Measurements from ENCODE around the gene ITGB5.
A peak's percentile ranks its signal among the peaks of the same experiment; 100 is the strongest.

ITGB5 gene

GRCh38 chr3:124887932-124888298 lies 750 bp upstream of the ITGB5 start:
- TF ChIP-seq FOXM1 (IDR thresholded peaks at IDR 0.05; ENCODE audit: borderline replicate concordance, low read depth), result no peak
- no peak for TF ChIP-seq EGR1 (IDR thresholded peaks at IDR 0.05)
- TF ChIP-seq EP300 (IDR thresholded peaks at IDR 0.05; ENCODE audit: borderline replicate concordance), result no peak
- TF ChIP-seq CEBPB (IDR thresholded peaks at IDR 0.05), result no peak
- no peak for TF ChIP-seq USF1 (IDR thresholded peaks at IDR 0.05)
- TF ChIP-seq ZBTB7A (IDR thresholded peaks at IDR 0.05; ENCODE audit: low read depth), result no peak
- no peak for TF ChIP-seq TCF12 (IDR thresholded peaks at IDR 0.05; ENCODE audit: low read depth)
- TF ChIP-seq TAF1 (IDR thresholded peaks at IDR 0.05; ENCODE audit: low read depth), result no peak
- TF ChIP-seq CREB1 (IDR thresholded peaks at IDR 0.05; ENCODE audit: low read depth), result no peak
- no peak for TF ChIP-seq REST (IDR thresholded peaks at IDR 0.05; ENCODE audit: low read depth)
- TF ChIP-seq TEAD4 (IDR thresholded peaks at IDR 0.05), result no peak

GRCh38 chr3:124886168-124887056 lies 753 bp downstream of the ITGB5 start:
- no peak for TF ChIP-seq EGR1 (IDR thresholded peaks at IDR 0.05)
- TF ChIP-seq TAF1 (IDR thresholded peaks at IDR 0.05; ENCODE audit: low read depth), result peak; percentile 24; the same call in 1 of the 2 replicates
- peak; percentile 21; the same call in 1 of the 2 replicates for TF ChIP-seq ZBTB7A (IDR thresholded peaks at IDR 0.05; ENCODE audit: low read depth)

GRCh38 chr3:124885466-124886167 lies 1.5 kb downstream of the ITGB5 start:
- no peak for TF ChIP-seq USF1 (IDR thresholded peaks at IDR 0.05)
- no peak for TF ChIP-seq FOXM1 (IDR thresholded peaks at IDR 0.05; ENCODE audit: borderline replicate concordance, low read depth)
- TF ChIP-seq CEBPB (IDR thresholded peaks at IDR 0.05), result no peak
- TF ChIP-seq TCF12 (IDR thresholded peaks at IDR 0.05; ENCODE audit: low read depth), result no peak
- TF ChIP-seq REST (IDR thresholded peaks at IDR 0.05; ENCODE audit: low read depth), result no peak
- TF ChIP-seq YY1 (IDR thresholded peaks at IDR 0.05; ENCODE audit: low read depth), result no peak
- no peak for TF ChIP-seq NFIC (IDR thresholded peaks at IDR 0.05)
- no peak for TF ChIP-seq CREB1 (IDR thresholded peaks at IDR 0.05; ENCODE audit: low read depth)
- TF ChIP-seq EGR1 (IDR thresholded peaks at IDR 0.05), result no peak

DNA sequence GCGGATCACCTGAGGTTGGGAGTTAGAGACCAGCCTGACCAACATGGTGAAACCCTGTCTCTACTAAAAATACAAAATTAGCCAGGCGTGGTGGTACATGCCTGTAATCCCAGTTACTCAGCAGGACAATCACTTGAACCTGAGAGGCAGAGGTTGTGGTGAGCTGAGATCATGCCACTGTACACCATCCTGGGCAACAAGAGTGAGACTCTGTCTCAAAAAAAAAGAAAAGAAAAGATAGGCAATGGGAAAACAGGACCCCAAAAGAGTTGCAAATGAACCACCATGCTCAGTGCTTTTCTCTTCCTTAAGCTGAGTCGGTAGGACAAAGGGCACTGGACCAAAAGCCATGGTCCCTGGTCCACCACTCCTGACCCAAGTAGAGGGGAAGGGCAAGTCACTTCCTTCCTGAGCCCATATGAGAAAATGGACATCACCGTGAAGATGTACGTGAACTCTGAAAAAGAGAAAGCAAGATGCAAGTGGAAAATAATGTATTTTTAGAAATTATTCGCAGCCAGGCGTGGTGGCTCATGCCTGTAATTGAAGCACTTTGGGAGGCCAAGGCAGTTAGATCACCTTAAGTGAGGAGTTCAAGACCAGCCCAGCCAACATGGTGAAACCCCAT lies 2.6 kb downstream of the ITGB5 start:
- TF ChIP-seq TEAD4 (IDR thresholded peaks at IDR 0.05) (no peak), NFIC (IDR thresholded peaks at IDR 0.05) (no peak), FOXM1 (IDR thresholded peaks at IDR 0.05; ENCODE audit: borderline replicate concordance, low read depth) (no peak), EP300 (IDR thresholded peaks at IDR 0.05; ENCODE audit: borderline replicate concordance) (no peak), YY1 (IDR thresholded peaks at IDR 0.05; ENCODE audit: low read depth) (no peak)

DNA sequence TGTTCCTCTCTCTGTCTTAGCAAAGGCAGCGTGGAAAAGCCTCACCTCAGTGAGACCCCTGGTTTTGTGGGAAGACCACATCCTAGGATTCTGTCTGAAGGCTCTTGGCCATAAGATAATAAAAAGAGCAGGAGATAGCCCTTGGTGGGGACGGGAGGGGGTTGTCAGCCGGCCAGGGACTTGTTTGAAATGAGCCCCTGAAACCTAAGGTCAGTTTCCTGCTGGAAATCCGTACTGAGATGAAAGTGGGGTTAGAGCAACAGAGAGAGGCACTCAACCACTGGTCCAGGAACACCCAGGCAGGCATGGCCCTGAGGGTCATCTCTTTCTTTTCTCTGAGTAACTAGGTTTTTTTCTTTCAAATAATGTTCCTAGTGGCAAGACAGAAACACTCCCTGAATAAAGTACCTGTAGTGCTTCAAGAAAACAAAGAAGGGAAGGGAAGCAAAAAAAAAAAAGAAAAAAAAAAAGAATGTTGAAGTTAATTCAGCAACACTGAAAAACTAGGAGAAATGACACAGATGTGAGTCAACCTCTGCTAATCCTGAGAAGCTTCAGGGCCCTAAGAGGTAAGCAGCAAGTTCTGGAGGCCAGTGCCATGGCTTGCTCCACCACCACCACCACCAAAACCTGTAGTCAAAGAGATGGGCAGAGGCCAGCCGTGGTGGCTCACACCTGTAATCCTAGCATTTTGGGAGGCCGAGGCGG lies 3.2 kb downstream of the ITGB5 start:
- TF ChIP-seq RAD21 (IDR thresholded peaks at IDR 0.05; ENCODE audit: low read depth), result no peak
- TF ChIP-seq TEAD4 (IDR thresholded peaks at IDR 0.05), result no peak
- no peak for TF ChIP-seq CEBPB (IDR thresholded peaks at IDR 0.05)
- TF ChIP-seq TAF1 (IDR thresholded peaks at IDR 0.05; ENCODE audit: low read depth), result no peak
- no peak for TF ChIP-seq FOXM1 (IDR thresholded peaks at IDR 0.05; ENCODE audit: borderline replicate concordance, low read depth)
- TF ChIP-seq CREB1 (IDR thresholded peaks at IDR 0.05; ENCODE audit: low read depth), result no peak
- no peak for TF ChIP-seq TCF12 (IDR thresholded peaks at IDR 0.05; ENCODE audit: low read depth)
- TF ChIP-seq ZBTB7A (IDR thresholded peaks at IDR 0.05; ENCODE audit: low read depth), result no peak
- no peak for TF ChIP-seq EP300 (IDR thresholded peaks at IDR 0.05; ENCODE audit: borderline replicate concordance)
- no peak for TF ChIP-seq USF1 (IDR thresholded peaks at IDR 0.05)
- TF ChIP-seq YY1 (IDR thresholded peaks at IDR 0.05; ENCODE audit: low read depth), result no peak
- TF ChIP-seq EGR1 (IDR thresholded peaks at IDR 0.05), result no peak
- no peak for TF ChIP-seq REST (IDR thresholded peaks at IDR 0.05; ENCODE audit: low read depth)
- TF ChIP-seq, protein P1, sequence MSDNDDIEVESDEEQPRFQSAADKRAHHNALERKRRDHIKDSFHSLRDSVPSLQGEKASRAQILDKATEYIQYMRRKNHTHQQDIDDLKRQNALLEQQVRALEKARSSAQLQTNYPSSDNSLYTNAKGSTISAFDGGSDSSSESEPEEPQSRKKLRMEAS (IDR thresholded peaks at IDR 0.05), result no peak
- TF ChIP-seq NFIC (IDR thresholded peaks at IDR 0.05), result no peak

Data from Ishikawa (cell line).